VCaP (cell line): Measurements from ENCODE around the gene ATN1.

Source experiments
- H3K27ac ChIP-seq: fragments of 450-650 bp; 2 replicates; pipeline ENCODE4 v1.5.1; 2017
- TF ChIP-seq, protein P1 (sequence below): fragments of 450-650 bp; conservative IDR thresholded peaks from 2 replicates; pipeline ENCODE4 v1.5.1; 2017; ENCODE audit warnings: mild to moderate bottlenecking, moderate library complexity

Gene ATN1

DNA sequence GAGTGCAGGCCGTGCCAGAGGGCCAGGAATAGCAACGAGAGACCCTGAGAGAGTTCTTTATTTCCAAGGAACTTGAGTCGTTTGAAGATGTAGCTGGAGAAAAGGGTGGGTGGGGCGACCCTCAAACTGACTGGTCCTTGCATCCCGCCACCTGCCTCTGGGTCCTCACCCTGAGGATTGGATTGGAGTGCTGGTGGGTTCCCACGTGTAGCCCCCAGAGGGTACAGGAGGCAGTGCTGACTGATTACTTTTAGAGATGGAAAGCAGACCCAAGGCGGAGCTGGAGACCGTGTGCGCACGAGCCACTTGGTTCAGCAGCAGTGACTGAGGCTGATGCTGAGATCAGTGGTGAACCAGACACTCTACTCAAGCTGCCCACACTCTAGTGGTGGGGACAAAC is 49.9 kb downstream of the ATN1 start:
- H3K27ac ChIP-seq: peak overlapping the region; percentile 47; the same call in 1 of the 2 replicates
- TF ChIP-seq, protein P1, sequence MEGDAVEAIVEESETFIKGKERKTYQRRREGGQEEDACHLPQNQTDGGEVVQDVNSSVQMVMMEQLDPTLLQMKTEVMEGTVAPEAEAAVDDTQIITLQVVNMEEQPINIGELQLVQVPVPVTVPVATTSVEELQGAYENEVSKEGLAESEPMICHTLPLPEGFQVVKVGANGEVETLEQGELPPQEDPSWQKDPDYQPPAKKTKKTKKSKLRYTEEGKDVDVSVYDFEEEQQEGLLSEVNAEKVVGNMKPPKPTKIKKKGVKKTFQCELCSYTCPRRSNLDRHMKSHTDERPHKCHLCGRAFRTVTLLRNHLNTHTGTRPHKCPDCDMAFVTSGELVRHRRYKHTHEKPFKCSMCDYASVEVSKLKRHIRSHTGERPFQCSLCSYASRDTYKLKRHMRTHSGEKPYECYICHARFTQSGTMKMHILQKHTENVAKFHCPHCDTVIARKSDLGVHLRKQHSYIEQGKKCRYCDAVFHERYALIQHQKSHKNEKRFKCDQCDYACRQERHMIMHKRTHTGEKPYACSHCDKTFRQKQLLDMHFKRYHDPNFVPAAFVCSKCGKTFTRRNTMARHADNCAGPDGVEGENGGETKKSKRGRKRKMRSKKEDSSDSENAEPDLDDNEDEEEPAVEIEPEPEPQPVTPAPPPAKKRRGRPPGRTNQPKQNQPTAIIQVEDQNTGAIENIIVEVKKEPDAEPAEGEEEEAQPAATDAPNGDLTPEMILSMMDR: no peak

DNA sequence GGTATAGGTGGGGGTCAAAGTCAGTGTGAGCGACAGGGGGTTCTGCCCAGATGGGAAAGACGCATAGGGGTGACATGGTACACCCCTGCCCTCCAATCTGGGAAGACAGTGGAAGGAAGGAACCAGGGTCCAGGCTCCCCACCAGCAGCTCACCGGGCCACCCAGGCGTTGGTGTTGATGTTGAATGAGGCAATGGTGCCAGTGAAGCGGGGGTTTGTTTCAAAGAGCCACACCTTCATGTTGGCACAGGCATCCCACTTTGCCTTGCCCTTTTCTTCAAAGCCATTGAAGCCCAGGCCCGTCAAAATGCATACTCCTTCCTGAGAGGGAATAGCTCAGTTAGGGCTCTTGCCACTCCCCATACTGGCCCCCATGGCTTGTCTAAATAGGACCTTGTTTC is 50.4 kb downstream of the ATN1 start:
- peak overlapping the region; percentile 47 for H3K27ac ChIP-seq
- TF ChIP-seq, protein P1: no peak

DNA sequence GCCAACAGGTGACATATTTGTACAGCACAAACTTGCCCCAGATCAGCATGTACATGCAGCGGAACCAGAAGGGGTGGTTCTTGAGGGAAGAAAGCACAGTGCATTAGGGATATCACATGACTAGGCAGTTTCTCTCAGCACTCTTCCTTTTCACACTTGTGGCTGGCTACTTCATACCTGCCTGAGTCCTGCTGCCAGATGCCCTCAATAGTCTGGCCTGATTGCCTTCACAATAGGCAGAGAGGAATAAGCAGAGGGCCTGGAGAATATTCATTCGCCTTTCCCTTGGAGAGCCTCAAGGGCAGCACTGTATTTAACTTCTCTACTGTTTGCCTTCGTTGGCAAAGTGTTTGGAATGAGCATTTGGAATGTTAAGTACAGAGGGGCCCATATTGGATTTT is 50.9 kb downstream of the ATN1 start:
- TF ChIP-seq, protein P1: no peak
- peak overlapping the region; percentile 47 for H3K27ac ChIP-seq

DNA sequence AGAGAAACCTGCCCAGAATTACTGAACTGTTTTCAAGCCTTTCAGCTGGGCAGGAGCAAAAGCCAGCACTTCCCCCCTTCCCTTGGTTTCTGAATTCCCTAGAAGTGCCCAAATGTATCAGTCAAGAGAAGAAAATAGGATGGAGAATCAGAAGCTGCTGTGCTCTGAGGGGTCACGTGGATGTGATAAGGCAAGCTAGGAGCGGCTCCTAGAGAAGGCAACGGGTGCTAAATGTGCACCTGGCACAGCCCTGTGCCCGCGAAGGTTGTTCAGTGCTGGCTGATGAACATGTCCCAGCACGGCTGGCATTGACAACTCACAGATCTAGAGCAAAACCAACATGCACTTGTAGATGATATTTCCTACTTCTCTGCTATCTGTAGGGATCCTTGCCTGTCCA is 51.3 kb downstream of the ATN1 start:
- peak overlapping the region; percentile 47 for H3K27ac ChIP-seq
- TF ChIP-seq, protein P1: no peak

DNA sequence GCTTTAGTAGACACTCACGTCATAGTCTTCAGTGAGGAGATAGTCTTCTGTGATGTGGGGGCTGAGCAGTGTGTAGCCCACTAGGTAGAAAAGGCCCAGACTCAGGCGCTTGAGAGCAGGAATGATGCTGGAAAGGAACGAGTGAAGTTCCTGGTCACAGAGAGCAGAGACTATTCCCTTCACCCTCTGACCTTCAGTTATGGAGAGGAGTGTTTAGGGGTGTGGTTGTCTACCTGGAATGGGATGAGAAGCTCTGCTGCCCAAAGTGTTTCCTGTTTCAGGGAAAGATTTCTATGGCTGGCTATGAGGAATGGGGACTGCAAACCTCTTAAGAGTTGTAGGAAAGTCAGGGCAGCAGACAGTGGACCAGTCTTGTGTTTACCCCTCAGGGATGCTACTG is 51.7 kb downstream of the ATN1 start:
- TF ChIP-seq, protein P1: no peak
- peak overlapping the region; percentile 47; the same call in 1 of the 2 replicates for H3K27ac ChIP-seq

DNA sequence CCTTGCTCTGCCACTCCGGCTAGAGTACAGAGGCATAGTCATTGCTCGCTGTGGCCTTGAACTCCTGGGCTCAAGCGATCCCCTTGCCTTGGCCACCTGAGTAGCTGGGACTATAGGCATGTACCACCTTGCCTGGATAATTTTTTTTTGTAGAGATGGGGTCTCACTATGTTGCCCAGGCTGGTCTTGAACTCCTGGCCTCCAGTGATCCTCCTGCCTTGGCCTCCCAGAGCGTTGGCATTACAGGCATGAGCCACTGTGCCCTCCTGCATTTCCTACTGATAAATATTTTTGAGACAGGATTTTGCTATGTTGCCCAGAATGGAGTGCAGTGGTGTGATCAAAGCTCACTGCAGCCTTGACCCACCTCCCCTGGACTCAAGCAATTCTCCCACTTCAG is 52.3 kb downstream of the ATN1 start:
- H3K27ac ChIP-seq: 0 out of 2 replicates have a peak overlapping the region, but pooled peaks have one; percentile 47
- TF ChIP-seq, protein P1: no peak

DNA sequence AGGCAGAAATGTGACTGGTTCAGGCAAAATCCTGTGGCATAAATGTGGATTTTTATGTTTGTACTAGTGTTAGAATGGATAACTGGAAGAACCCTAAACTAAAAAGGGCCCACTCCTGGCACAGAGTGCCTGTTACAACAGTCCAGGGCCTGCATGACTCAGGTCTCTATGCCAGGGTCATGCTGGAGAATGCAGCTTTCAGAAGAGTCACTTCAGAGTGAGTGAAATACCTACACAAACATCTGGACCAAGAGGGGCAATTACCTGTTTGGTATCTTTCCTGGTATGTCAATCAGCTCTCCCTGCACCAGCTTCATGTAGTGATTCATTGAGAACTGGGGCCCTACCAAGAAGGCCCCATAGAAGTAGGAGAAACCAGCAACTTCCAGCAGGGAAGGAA is 53.0 kb downstream of the ATN1 start:
- TF ChIP-seq, protein P1: no peak
- no peak overlapping the region for H3K27ac ChIP-seq
